Fibroblast of pulmonary artery (primary cell): Measurements from ENCODE around the gene TRIM3.

Source experiments
- DNase-seq: peaks from one replicate; pipeline ENCODE4 v3.0.0-alpha.2; 2010; ENCODE audit warnings: low read depth
- H3K4me3 ChIP-seq: replicated peaks from 2 replicates; pipeline ENCODE4 v1.5.1; 2011; ENCODE audit warnings: low read depth, mild to moderate bottlenecking, control low read depth, low read length, moderate library complexity
- TF ChIP-seq, protein P1 (sequence below): IDR thresholded peaks from 2 replicates; pipeline ENCODE4 v1.5.1; 2011; ENCODE audit warnings: mild to moderate bottlenecking, control low read depth, low read length, inconsistent platforms; ENCODE audit errors: missing control alignments

Gene TRIM3

DNA sequence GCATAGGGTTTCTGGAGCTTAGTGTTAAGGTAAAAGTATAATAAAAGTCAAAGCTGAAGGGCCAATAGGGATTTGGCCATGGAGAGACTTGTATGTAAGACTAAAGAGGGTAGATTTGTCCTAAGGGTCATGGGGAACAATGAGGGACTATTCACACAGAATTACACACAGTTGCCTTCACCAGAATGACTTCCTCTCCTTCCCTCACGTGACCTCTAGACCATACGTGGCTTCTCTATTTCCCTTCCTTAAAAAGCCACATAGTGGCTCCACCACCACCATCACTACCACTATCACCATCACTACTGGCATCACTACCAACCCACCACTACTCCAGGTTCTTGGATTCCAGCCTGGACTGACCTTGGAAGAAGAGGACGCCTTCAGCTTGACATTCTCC lies 35.7 kb downstream of the TRIM3 start:
- TF ChIP-seq, protein P1, sequence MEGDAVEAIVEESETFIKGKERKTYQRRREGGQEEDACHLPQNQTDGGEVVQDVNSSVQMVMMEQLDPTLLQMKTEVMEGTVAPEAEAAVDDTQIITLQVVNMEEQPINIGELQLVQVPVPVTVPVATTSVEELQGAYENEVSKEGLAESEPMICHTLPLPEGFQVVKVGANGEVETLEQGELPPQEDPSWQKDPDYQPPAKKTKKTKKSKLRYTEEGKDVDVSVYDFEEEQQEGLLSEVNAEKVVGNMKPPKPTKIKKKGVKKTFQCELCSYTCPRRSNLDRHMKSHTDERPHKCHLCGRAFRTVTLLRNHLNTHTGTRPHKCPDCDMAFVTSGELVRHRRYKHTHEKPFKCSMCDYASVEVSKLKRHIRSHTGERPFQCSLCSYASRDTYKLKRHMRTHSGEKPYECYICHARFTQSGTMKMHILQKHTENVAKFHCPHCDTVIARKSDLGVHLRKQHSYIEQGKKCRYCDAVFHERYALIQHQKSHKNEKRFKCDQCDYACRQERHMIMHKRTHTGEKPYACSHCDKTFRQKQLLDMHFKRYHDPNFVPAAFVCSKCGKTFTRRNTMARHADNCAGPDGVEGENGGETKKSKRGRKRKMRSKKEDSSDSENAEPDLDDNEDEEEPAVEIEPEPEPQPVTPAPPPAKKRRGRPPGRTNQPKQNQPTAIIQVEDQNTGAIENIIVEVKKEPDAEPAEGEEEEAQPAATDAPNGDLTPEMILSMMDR: no peak
- DNase-seq: no peak
- H3K4me3 ChIP-seq: no peak overlapping the region

DNA sequence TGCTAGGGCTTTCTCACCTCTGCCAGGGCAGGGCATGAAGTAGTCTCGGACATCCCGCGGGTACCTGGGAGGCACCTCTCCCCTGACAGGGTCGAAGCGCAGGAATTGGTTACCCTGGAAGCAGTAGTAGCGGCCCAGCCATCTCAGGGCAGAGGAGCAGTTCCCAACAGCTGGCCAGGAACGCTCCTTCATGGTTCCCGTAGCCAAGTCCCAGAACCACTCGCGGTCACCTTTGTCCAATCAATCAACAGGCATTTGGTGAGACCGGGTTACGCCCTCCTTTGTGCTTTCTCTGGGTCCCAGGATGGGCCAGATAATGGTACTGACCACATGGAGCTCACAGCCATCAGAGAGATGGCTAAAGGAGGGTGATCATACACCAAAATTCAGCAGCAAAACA lies 36.3 kb downstream of the TRIM3 start:
- DNase-seq: no peak
- TF ChIP-seq, protein P1: no peak
- no peak overlapping the region for H3K4me3 ChIP-seq

DNA sequence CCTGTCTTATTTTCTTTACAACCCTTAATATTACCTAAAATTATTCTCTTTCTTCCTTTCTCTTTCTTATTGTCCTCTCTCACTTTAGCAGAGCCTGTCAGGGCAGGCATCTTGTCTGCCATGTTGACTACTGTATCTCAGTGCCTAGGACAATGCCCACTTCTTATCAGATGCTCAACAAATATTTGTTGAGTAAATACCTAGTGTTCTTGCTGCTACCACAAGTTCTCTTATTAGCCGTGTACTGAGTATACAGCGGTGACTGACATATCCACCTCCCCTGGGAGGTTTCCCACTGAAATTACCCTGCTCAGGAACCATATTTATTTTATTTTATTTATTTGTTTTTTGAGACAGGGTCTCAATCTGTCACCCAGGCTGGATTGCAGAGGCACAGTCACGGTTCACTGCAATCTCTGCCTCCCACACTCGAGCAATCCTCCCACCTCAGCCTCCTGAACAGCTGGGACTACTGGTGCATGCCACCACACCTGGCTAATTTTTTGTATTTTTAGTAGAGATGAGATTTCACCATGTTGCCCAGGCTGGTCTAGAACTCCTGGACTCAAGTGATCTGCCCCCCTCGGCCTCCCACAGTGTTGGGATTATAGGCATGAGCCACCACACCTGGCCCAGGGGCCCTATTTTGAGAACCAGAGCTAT lies 39.6 kb downstream of the TRIM3 start:
- no peak overlapping the region for H3K4me3 ChIP-seq
- TF ChIP-seq, protein P1: no peak
- DNase-seq: no peak

DNA sequence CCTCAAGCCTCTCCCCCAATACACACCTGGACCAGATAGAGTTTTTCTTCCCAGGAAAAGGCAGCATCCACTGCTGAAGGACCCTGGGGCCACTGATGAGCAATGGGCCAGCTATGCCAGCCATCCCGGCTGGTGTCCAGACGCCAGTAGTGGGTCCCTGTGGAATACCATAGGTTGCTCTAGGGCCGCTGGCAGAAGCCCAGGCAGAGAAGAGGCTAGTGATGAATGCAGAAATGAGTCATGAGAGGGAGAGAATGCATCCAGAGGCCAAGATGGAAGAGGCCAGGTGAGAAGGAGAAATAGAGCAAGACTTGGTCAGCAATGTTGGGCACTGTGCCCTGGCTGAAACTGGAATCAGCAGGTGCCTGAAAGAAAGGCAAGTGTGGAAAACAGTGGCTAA lies 41.9 kb downstream of the TRIM3 start:
- TF ChIP-seq, protein P1: no peak
- no peak overlapping the region for H3K4me3 ChIP-seq
- peak; percentile 50 for DNase-seq

DNA sequence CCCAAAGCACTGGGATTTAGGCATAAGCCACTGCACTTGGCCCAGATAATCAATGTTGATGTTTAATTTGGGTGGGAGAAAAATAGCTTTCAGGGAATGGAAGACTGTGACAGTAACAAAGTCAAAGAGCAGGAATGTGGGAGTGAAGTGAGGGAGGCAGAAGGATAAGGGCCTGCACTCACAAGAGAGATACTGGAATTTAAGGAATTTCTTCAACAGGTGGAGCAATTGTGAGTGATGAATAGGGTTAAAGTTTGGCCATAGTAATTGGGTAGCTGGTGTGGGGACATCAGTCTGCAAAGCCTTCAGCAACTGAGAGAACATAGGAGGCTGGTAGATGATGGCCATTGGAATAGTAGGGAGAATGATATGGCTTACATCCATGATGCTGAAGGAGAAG lies 46.2 kb downstream of the TRIM3 start:
- no peak for DNase-seq
- no peak overlapping the region for H3K4me3 ChIP-seq

DNA sequence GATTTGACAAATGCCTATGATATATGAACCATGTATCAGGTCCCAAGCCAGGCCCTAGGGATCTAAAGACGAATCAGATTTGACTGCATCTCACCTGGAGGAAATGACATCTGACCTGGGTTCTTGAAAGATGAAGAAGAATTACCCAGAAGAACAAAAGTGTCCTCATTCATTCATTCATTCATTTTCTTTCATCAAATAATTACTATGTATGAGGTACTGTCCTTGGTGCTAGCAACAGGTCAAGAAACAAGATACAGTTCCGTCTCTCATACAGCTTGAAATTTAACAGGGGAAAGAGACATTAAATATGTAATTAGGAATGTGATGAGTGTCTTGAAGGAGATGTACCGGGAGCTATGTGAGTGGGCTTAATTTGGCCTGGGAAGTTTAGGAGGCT lies 53.1 kb downstream of the TRIM3 start:
- DNase-seq: no peak
- TF ChIP-seq, protein P1: no peak
- H3K4me3 ChIP-seq: no peak overlapping the region

More for the DNA sequence above, 46.2 kb downstream of the TRIM3 start:
- TF ChIP-seq, protein P1: no peak

DNA sequence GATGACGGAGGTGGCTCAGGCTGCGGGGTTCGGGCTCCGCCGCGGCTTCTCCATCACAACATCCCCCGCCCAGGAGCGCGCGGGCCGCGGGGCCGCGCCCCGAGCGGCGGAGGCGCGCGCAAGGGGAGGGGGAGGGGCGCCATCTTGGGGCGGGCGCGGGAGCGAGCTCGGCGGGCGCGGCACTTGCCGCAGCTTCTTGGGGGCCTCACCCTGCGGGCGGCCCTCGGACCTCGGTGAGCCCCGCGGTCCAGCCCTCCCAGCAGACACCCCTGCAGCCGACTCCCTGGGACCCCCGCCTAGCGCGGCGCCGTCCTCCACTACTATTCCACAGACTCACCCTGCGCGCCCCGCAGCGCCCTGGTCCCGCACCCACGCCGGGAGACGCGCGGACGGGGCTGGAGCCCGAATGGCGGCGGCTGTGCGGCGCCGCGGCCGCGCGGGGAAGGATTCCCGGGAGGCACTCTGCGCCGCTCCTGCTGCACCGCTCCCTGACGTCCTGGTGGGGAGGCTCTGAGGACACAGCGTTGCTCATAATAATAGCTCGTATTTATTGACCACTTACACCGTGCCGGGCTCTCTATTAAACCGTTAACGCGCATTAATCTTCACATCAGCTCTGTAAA lies 54.6 kb downstream of the TRIM3 start, which contains the start of gene APBB1:
Gene APBB1 (minus strand): TSS at position 86 of the 623 bp plus-strand sequence. CDS start 7,747 bp downstream, outside the sequence.
- DNase-seq: peak; percentile 50
- TF ChIP-seq, protein P1: no peak
- H3K4me3 ChIP-seq: peak within 1 kb of the TSS; percentile 71
